Astrocyte (in vitro differentiated cells and primary cell): ENCODE results near the gene CKLF.

Experiments
- CTCF ChIP-seq: IDR thresholded peaks from 2 replicates; pipeline ENCODE4 v1.5.1; 2011; ENCODE audit warnings: low read depth, mild to moderate bottlenecking, inconsistent platforms, low read length, moderate library complexity; ENCODE audit not compliant: insufficient read depth
- EZH2 ChIP-seq: IDR thresholded peaks from 2 replicates; pipeline ENCODE4 v1.6.1; 2012; ENCODE audit warnings: mild to moderate bottlenecking, low read length, inconsistent platforms; ENCODE audit not compliant: insufficient read depth

DNA sequence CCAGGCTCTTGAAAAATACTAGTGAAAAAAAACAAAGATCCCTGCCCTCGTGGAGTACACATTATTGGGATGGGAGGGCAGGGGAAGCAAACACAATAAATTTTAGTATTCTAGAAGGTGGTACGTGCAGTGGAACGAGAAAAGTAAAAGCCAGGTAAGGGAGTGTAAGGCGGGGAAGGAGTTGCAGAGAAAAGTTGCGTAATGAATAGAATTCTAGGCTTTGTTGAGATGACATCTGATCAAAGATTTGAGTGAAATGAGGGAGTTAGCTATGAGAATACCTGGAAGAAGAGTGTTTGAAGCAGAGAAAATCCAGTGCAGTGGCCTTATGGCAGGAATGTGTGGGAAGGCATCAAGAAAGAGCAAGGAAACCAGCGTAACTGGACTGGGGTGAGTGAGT is 2.1 kb downstream of the CKLF start:
- no peak for TF ChIP-seq CTCF
- no peak for TF ChIP-seq EZH2
